ENCODE results near the gene STAT6. TPM values are rescaled to one million over a fixed set of nuclear protein-coding genes. Genes with fewer than 3 reads are reported as not detected.

The STAT6 gene
- total and polyA plus RNA-seq, 10 of the 15 experiments (the other 5 are each of a cell fraction or from before 2014, with no cell fraction given): 14.2 to 176 (median 89.6) TPM

- TF ChIP-seq IRF5 (IDR thresholded peaks at IDR 0.05; ENCODE audit: borderline replicate concordance) (no peak), USF1 (IDR thresholded peaks at IDR 0.05; ENCODE audit: borderline replicate concordance, extremely low read length, insufficient read depth, low read depth, low read length) (no peak), SMC3 (IDR thresholded peaks at IDR 0.05; ENCODE audit: borderline replicate concordance, low read length) (no peak), TCF7 (IDR thresholded peaks at IDR 0.05; ENCODE audit: borderline replicate concordance) (no peak), ZBTB11 (CRISPR knock-in tag; IDR thresholded peaks at IDR 0.05) (no peak), IKZF2 (IDR thresholded peaks at IDR 0.05) (no peak; a peak in 1 of 4 replicates), TARDBP (IDR thresholded peaks at IDR 0.05; ENCODE audit: borderline replicate concordance) (peak; percentile 20; the same call in 1 of the 2 replicates), SKIL (IDR thresholded peaks at IDR 0.05; ENCODE audit: low read depth, poor library complexity, severe bottlenecking) (no peak), FOS (IDR thresholded peaks at IDR 0.05; ENCODE audit: borderline replicate concordance, extremely low read depth, insufficient read length) (no peak), DPF2 (IDR thresholded peaks at IDR 0.05) (no peak), PRDM15 (CRISPR knock-in tag; IDR thresholded peaks at IDR 0.05) (no peak), RB1 (IDR thresholded peaks at IDR 0.05; ENCODE audit: borderline replicate concordance) (no peak), RCOR1 (conservative IDR thresholded peaks at IDR 0.05; ENCODE audit: low read depth, low read length) (0 out of 2 replicates have a peak, but pooled peaks have one; percentile 72), SREBF2 (IDR thresholded peaks at IDR 0.05; ENCODE audit: low read length) (no peak), ATF3 (IDR thresholded peaks at IDR 0.05; ENCODE audit: borderline replicate concordance, extremely low read depth, low read depth, low read length) (no peak), POLR2AphosphoS5 (IDR thresholded peaks at IDR 0.05; ENCODE audit: low read length) (peak; percentile 88), ASH2L (IDR thresholded peaks at IDR 0.05; ENCODE audit: borderline replicate concordance, low read depth) (no peak)
These were observed at the start of gene STAT6 (continued) for GRCh38 chr12:57111031-57111734.
